Stomach (tissue), 9 donors: ENCODE measurements around the gene DHRS7. TPM values are rescaled to one million over a fixed set of nuclear protein-coding genes. Genes with fewer than 3 reads are reported as not detected.

Experiments
- DNase-seq, 2 donors: peaks; one replicate each; pipeline versions ENCODE4 v3.0.0 to v3.0.0-alpha.2; 2013 to 2019
- H3K27ac ChIP-seq, 5 donors: fragments of 200-600 bp in 4 of 5; sonication (generic) in 4 of 5; one replicate each; pipeline ENCODE4 v1.5.1; 2013 to 2019; ENCODE audit warnings: mild to moderate bottlenecking in 1 of 5, moderate library complexity in 1 of 5
- H3K27me3 ChIP-seq, 3 donors: fragments of 200-600 bp; sonication (generic); one replicate each; pipeline ENCODE4 v1.5.1; 2017 to 2019; ENCODE audit warnings: mixed run types in 1 of 3
- H3K36me3 ChIP-seq, 4 donors: fragments of 200-600 bp; sonication (generic); 1 replicate in 3 of 4; 2 replicates in 1 of 4; pipeline ENCODE4 v1.5.1; 2016 to 2019
- H3K4me1 ChIP-seq, 4 donors: fragments of 200-600 bp; sonication (generic); one replicate each; pipeline ENCODE4 v1.5.1; 2016 to 2019
- H3K4me3 ChIP-seq, 4 donors: fragments of 200-600 bp; sonication (generic) in 3 of 4; one replicate each; pipeline ENCODE4 v1.5.1; 2016 to 2019; ENCODE audit warnings: mild to moderate bottlenecking in 1 of 4
- H3K9me3 ChIP-seq, 4 donors: fragments of 200-600 bp; sonication (generic); one replicate each; pipeline ENCODE4 v1.5.1; 2016 to 2019
- CTCF ChIP-seq, 7 experiments: fragments of 450-650 bp in 4 of 7; fragments of 200-600 bp in 3 of 7; sonication (generic) in 3 of 7; IDR thresholded peaks; one replicate each; pipeline ENCODE4 v1.5.1; 2016 to 2019; ENCODE audit warnings: antibody characterized with exemption in 7 of 7, control low read depth in 2 of 7, mild to moderate bottlenecking in 1 of 7
- EP300 ChIP-seq: sonication (generic); formaldehyde crosslinking; IDR thresholded peaks from one replicate; pipeline ENCODE4 v1.6.1; 2017; ENCODE audit warnings: antibody characterized with exemption
- POLR2A ChIP-seq, 4 donors: fragments of 450-650 bp; IDR thresholded peaks; one replicate each; pipeline ENCODE4 v1.6.1; 2016; ENCODE audit warnings: antibody characterized with exemption in 4 of 4, control low read depth in 2 of 4, mild to moderate bottlenecking in 1 of 4, moderate library complexity in 1 of 4
- POLR2AphosphoS5 ChIP-seq, 3 donors: sonication (generic); formaldehyde crosslinking; IDR thresholded peaks; one replicate each; pipeline ENCODE4 v1.6.1; 2016; ENCODE audit warnings: antibody characterized with exemption in 3 of 3
- WGBS, 5 donors: extraction: QIAGEN DNeasy Blood & Tissue Kit in 3 of 5; methylation state at CpG; one replicate each; pipeline versions ENCODE4 v1.1.5 to v1.1.7; 2013 to 2018; 5-methylcytosine and 5-hydroxymethylcytosine counted together
- intact Hi-C: fragments of 100-400 bp; cut with DNase I; formaldehyde crosslinking; loops from one replicate; pipeline ENCODE4 v1.15.1; 2023; ENCODE audit warnings: low total_unique reads
- polyA plus RNA-seq, 3 donors: library from polyadenylated mRNA; stranded (reverse); fragments of 200-250 nt; gene quantifications; one replicate each; pipeline ENCODE4 v1.2.3, GENCODE V29; 2013
- total RNA-seq, 5 donors: library from RNA; depleted of rRNA; stranded (reverse); fragments of >200 nt; gene quantifications; one replicate each; pipeline versions ENCODE4 v1.1.0 to v1.2.3, GENCODE V29; 2014 to 2016
- donor health status: healthy with polysubstance abuse.
- donor health status: Bipolar disorder and iron deficiency.
- donor health status: healthy.

Gene DHRS7
- total and polyA plus RNA-seq, 8 donors: 26.6 to 322 (median 102) TPM

- WGBS, 5 donors: 62 to 84% (median 72%) methylated on average over 3 of the region's 3 CpGs
- no peak overlapping the region for H3K4me3 ChIP-seq
- TF ChIP-seq POLR2AphosphoS5 (IDR thresholded peaks at IDR 0.05) (no peak), EP300 (no peak), POLR2A (IDR thresholded peaks at IDR 0.05) (no peak), CTCF (IDR thresholded peaks at IDR 0.05) (no peak)
- peaks cover 0 to 24% (median 1%) of the 10 kb centered on the region in 4 donors for H3K4me1 ChIP-seq
- intact Hi-C loops: no loop called here
- no peaks in the 10 kb centered on the region for H3K9me3 ChIP-seq
- no peaks in the 10 kb centered on the region for H3K27me3 ChIP-seq
- H3K27ac ChIP-seq: peak overlapping the region in 1 of 5 donors; percentile 80
- H3K36me3 ChIP-seq: no peaks in the 10 kb centered on the region
- no peak for DNase-seq
These were observed 48.8 kb upstream of the DHRS7 start for GRCh38 chr14:60214003-60214402.

- DNase-seq: no peak
- intact Hi-C loops: no loop called here
- 81 to 86% (median 83%) methylated on average over 5 of the region's 5 CpGs for WGBS, 5 donors
- TF ChIP-seq EP300 (no peak), POLR2AphosphoS5 (IDR thresholded peaks at IDR 0.05) (no peak), POLR2A (IDR thresholded peaks at IDR 0.05) (no peak), CTCF (IDR thresholded peaks at IDR 0.05) (no peak)
- Histone ChIP-seq H3K36me3 (no peaks in the 10 kb centered on the region), H3K4me1 (peaks cover 0 to 19% (median 1%) of the 10 kb centered on the region in 4 donors), H3K27ac (peak overlapping the region in 1 of 5 donors; percentile 80), H3K27me3 (no peaks in the 10 kb centered on the region), H3K4me3 (no peak overlapping the region), H3K9me3 (no peaks in the 10 kb centered on the region)
These were observed 47.5 kb upstream of the DHRS7 start for GRCh38 chr14:60212503-60213371.

- Histone ChIP-seq H3K27ac (no peak overlapping the region), H3K4me3 (no peak overlapping the region), H3K4me1 (peaks cover 0 to 8% (median 1%) of the 10 kb centered on the region in 4 donors), H3K36me3 (no peaks in the 10 kb centered on the region), H3K27me3 (no peaks in the 10 kb centered on the region), H3K9me3 (no peaks in the 10 kb centered on the region)
- intact Hi-C loops: no loop called here
- no peak for TF ChIP-seq POLR2A (IDR thresholded peaks at IDR 0.05)
- TF ChIP-seq POLR2AphosphoS5 (IDR thresholded peaks at IDR 0.05): no peak
- no peak for TF ChIP-seq EP300
- TF ChIP-seq CTCF (IDR thresholded peaks at IDR 0.05): no peak
- DNase-seq: no peak
- 85 to 99% (median 94%) methylated on average over 3 of the region's 3 CpGs for WGBS, 5 donors
These were observed 46.0 kb upstream of the DHRS7 start for GRCh38 chr14:60211153-60211552.

- H3K36me3 ChIP-seq: no peaks in the 10 kb centered on the region
- H3K4me3 ChIP-seq: no peak overlapping the region
- no peak for DNase-seq
- WGBS, 5 donors: 57 to 83% (median 73%) methylated on average over 1 of the region's 1 CpG
- intact Hi-C loops: no loop called here
- H3K27me3 ChIP-seq: no peaks in the 10 kb centered on the region
- no peaks in the 10 kb centered on the region for H3K9me3 ChIP-seq
- TF ChIP-seq EP300: no peak
- TF ChIP-seq POLR2A (IDR thresholded peaks at IDR 0.05): no peak
- no peak for TF ChIP-seq CTCF (IDR thresholded peaks at IDR 0.05)
- no peak for TF ChIP-seq POLR2AphosphoS5 (IDR thresholded peaks at IDR 0.05)
- peaks cover 0 to 8% (median 1%) of the 10 kb centered on the region in 4 donors for H3K4me1 ChIP-seq
- no peak overlapping the region for H3K27ac ChIP-seq
These were observed 45.5 kb upstream of the DHRS7 start for GRCh38 chr14:60210703-60211102.
